ENCODE measurements around the gene TEPSIN. TPM values are rescaled to one million over a fixed set of nuclear protein-coding genes. Genes with fewer than 3 reads are reported as not detected.

The TEPSIN gene
- total RNA-seq, 1 experiment from 2014 or later, result 40.7 TPM

- ATAC-seq (no peak), DNase-seq (ENCODE audit: low spot score) (no peak)
- CTCF ChIA-PET, result interaction anchor here (1.2 kb wide), 1 partner anchor 184 kb away, joined by 3 read pairs; no protein-coding TSS in a partner anchor
- Mint-ChIP-seq H3K27ac (no peak overlapping the region), H3K4me3 (no peak overlapping the region), H3K27me3 (ENCODE audit: low read depth) (no peaks in the 10 kb centered on the region), H3K36me3 (0 out of 2 replicates have a peak, but pooled peaks cover 6% of the 10 kb centered on the region), H3K9me3 (no peaks in the 10 kb centered on the region; the same call in 1 of the 2 replicates), H3K4me1 (peaks cover 23% of the 10 kb centered on the region)
- TF ChIP-seq SMAD4 (CRISPR knock-in tag; IDR thresholded peaks at IDR 0.05) (no peak), ATF6 (CRISPR knock-in tag; IDR thresholded peaks at IDR 0.05) (no peak), ZNF425 (CRISPR knock-in tag; conservative IDR thresholded peaks at IDR 0.05) (no peak), TCF7 (CRISPR knock-in tag; IDR thresholded peaks at IDR 0.05; ENCODE audit: low read depth) (no peak), NR1H2 (CRISPR knock-in tag; IDR thresholded peaks at IDR 0.05) (no peak), SOX15 (CRISPR knock-in tag; IDR thresholded peaks at IDR 0.05) (no peak), MXD4 (CRISPR knock-in tag; IDR thresholded peaks at IDR 0.05; ENCODE audit: borderline replicate concordance) (no peak), ZBTB43 (CRISPR knock-in tag; IDR thresholded peaks at IDR 0.05) (no peak), ZNF512 (CRISPR knock-in tag; IDR thresholded peaks at IDR 0.05; ENCODE audit: borderline replicate concordance) (no peak), ZNF138 (CRISPR knock-in tag; conservative IDR thresholded peaks at IDR 0.05) (no peak), TEAD1 (CRISPR knock-in tag; IDR thresholded peaks at IDR 0.05) (no peak), HMGA2 (CRISPR knock-in tag; IDR thresholded peaks at IDR 0.05) (no peak), NFYB (CRISPR knock-in tag; conservative IDR thresholded peaks at IDR 0.05; ENCODE audit: low read depth) (no peak), E2F1 (CRISPR knock-in tag; IDR thresholded peaks at IDR 0.05) (no peak), TEAD4 (CRISPR knock-in tag; IDR thresholded peaks at IDR 0.05) (no peak), ZSCAN18 (CRISPR knock-in tag; IDR thresholded peaks at IDR 0.05) (no peak), ATF2 (CRISPR knock-in tag; IDR thresholded peaks at IDR 0.05; ENCODE audit: borderline replicate concordance, low read depth) (no peak), SP1 (CRISPR knock-in tag; conservative IDR thresholded peaks at IDR 0.05) (no peak), ATF3 (CRISPR knock-in tag; conservative IDR thresholded peaks at IDR 0.05) (no peak), ELF4 (CRISPR knock-in tag; IDR thresholded peaks at IDR 0.05; ENCODE audit: low read depth) (no peak)
- POLR2A ChIA-PET, result no interaction called here
These were observed 17.8 kb upstream of the TEPSIN start for GRCh38 chr17:81256616-81257015.

Measured in WTC11 (cell line).